Chondrocyte (in vitro differentiated cells): ENCODE results near the gene NR3C2. TPM values are rescaled to one million over a fixed set of nuclear protein-coding genes. Genes with fewer than 3 reads are reported as not detected.

Experiments
- DNase-seq: peaks from one replicate; pipeline ENCODE4 v3.0.0; 2021; ENCODE audit warnings: mixed read lengths, low spot score
- H3K27ac Mint-ChIP-seq: one replicate; pipeline ENCODE4 v1.8.0; 2021; ENCODE audit warnings: mild to moderate bottlenecking, moderate library complexity, mixed read lengths; ENCODE audit not compliant: unreplicated experiment
- H3K27me3 Mint-ChIP-seq: 2 replicates; pipeline ENCODE4 v1.8.0; 2021; ENCODE audit warnings: low read depth, mixed read lengths
- H3K36me3 Mint-ChIP-seq: 2 replicates; pipeline ENCODE4 v1.8.0; 2021; ENCODE audit warnings: low read depth, mixed read lengths
- H3K4me1 Mint-ChIP-seq: 2 replicates; pipeline ENCODE4 v1.8.0; 2021; ENCODE audit warnings: low read depth, mild to moderate bottlenecking, mixed read lengths
- H3K4me3 Mint-ChIP-seq: one replicate; pipeline ENCODE4 v1.8.0; 2021; ENCODE audit warnings: mild to moderate bottlenecking, moderate library complexity, mixed read lengths; ENCODE audit not compliant: unreplicated experiment
- H3K9me3 Mint-ChIP-seq: 2 replicates; pipeline ENCODE4 v1.8.0; 2021; ENCODE audit warnings: low read depth, mixed read lengths
- CTCF ChIP-seq: fragments of 200-600 bp; sonication (generic); IDR thresholded peaks from 2 replicates; pipeline ENCODE4 v1.5.0; 2021; ENCODE audit warnings: antibody characterized with exemption, mild to moderate bottlenecking, moderate library complexity
- total RNA-seq: library from RNA; stranded (reverse); gene quantifications from 3 replicates; pipeline ENCODE4 v1.2.1, GENCODE V29; 2021

NR3C2 gene
- total RNA-seq, 1 donor from 2014 or later, result 0.20 TPM

- no peak for DNase-seq
- no peak for TF ChIP-seq CTCF
- Mint-ChIP-seq H3K9me3 (no peaks in the 10 kb centered on the region), H3K4me1 (no peaks in the 10 kb centered on the region), H3K36me3 (no peaks in the 10 kb centered on the region), H3K4me3 (no peak overlapping the region), H3K27ac (no peak overlapping the region), H3K27me3 (peaks cover 7% of the 10 kb centered on the region)
These were observed 230.7 kb downstream of the NR3C2 start for GRCh38 chr4:148211533-148211932.

DNA sequence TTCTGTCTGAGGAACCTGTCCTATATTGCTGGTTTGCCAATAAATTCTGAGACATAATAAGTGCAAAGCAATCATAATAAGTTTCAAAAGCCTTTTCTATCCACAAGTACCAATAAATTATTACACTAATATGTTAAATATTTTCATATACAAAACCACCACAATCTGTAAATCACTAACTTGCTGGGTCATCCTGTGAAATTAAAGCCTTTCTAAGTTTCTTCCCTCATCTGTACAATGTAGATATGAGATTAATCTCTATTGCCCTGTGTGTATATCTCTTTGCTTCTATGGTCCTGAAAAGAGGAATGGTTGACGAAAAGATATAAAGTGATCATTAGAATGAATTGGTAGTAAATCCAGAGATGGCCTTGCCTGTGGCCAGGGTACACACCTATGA is 231.6 kb downstream of the NR3C2 start:
- Mint-ChIP-seq H3K36me3 (no peaks in the 10 kb centered on the region), H3K4me1 (no peaks in the 10 kb centered on the region), H3K27ac (no peak overlapping the region), H3K27me3 (peaks cover 11% of the 10 kb centered on the region), H3K4me3 (no peak overlapping the region), H3K9me3 (no peaks in the 10 kb centered on the region)
- TF ChIP-seq CTCF, result no peak
- DNase-seq, result no peak

DNA sequence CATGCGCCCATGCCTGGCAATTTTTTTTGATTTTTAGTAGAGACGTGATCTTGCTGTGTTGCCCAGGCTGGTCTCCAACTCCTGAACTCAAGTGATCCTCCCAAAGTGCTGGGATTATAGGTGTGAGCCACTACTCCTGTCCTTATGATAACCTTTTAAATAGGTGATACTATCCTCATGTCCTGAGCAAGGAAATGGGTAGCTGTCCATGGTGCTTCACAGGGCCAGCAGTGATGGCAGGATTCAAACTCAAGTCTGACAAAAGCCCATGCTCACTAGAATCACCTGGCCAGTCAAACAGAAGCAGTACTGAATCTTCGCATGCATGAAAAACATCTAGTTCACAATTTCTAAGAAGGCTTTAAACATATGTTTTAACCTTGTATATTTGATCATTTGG is 235.1 kb downstream of the NR3C2 start:
- TF ChIP-seq CTCF, result no peak
- DNase-seq, result no peak
- H3K4me3 Mint-ChIP-seq, result no peak overlapping the region
- H3K4me1 Mint-ChIP-seq, result no peaks in the 10 kb centered on the region
- H3K9me3 Mint-ChIP-seq, result no peaks in the 10 kb centered on the region
- peaks cover 29% of the 10 kb centered on the region for H3K27me3 Mint-ChIP-seq
- H3K36me3 Mint-ChIP-seq, result no peaks in the 10 kb centered on the region
- H3K27ac Mint-ChIP-seq, result no peak overlapping the region

GRCh38 chr4:148205476-148205875 is 236.7 kb downstream of the NR3C2 start:
- peaks cover 29% of the 10 kb centered on the region for H3K27me3 Mint-ChIP-seq
- no peak for DNase-seq
- no peaks in the 10 kb centered on the region for H3K36me3 Mint-ChIP-seq
- H3K4me3 Mint-ChIP-seq, result no peak overlapping the region
- no peaks in the 10 kb centered on the region for H3K9me3 Mint-ChIP-seq
- H3K27ac Mint-ChIP-seq, result no peak overlapping the region
- no peak for TF ChIP-seq CTCF
- no peaks in the 10 kb centered on the region for H3K4me1 Mint-ChIP-seq

- Mint-ChIP-seq H3K27me3 (peaks cover 32% of the 10 kb centered on the region), H3K4me3 (no peak overlapping the region), H3K27ac (no peak overlapping the region), H3K4me1 (no peaks in the 10 kb centered on the region), H3K9me3 (no peaks in the 10 kb centered on the region), H3K36me3 (no peaks in the 10 kb centered on the region)
- DNase-seq, result no peak
- no peak for TF ChIP-seq CTCF
These were observed 237.3 kb downstream of the NR3C2 start for GRCh38 chr4:148204892-148205291.
